Measurements from ENCODE around the gene FBXO4. TPM values are rescaled to one million over a fixed set of nuclear protein-coding genes. Genes with fewer than 3 reads are reported as not detected.
A peak's percentile ranks its signal among the peaks of the same experiment; 100 is the strongest.

Gene FBXO4, protein sequence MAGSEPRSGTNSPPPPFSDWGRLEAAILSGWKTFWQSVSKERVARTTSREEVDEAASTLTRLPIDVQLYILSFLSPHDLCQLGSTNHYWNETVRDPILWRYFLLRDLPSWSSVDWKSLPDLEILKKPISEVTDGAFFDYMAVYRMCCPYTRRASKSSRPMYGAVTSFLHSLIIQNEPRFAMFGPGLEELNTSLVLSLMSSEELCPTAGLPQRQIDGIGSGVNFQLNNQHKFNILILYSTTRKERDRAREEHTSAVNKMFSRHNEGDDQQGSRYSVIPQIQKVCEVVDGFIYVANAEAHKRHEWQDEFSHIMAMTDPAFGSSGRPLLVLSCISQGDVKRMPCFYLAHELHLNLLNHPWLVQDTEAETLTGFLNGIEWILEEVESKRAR
- polyA plus RNA-seq (2012; ENCODE audit: insufficient read length, low read depth), result 5.5 TPM

- TF ChIP-seq POLR2AphosphoS5 (IDR thresholded peaks at IDR 0.05; ENCODE audit: low read depth, low read length) (peak; percentile 83), SIN3A (IDR thresholded peaks at IDR 0.05; ENCODE audit: borderline replicate concordance, insufficient read depth, low read length) (no peak), TAF1 (IDR thresholded peaks at IDR 0.05; ENCODE audit: borderline replicate concordance, insufficient read depth, low read length) (0 out of 2 replicates have a peak, but pooled peaks have one; percentile 65), REST (IDR thresholded peaks at IDR 0.05; ENCODE audit: insufficient read depth in 1 of 2, low read depth in 2 of 2, low read length in 2 of 2) (0 out of 4 replicates have a peak, but pooled peaks of 1 of the 2 experiments have one; percentile 7), FOXP2 (optimal IDR thresholded peaks at IDR 0.05; ENCODE audit: borderline replicate concordance, extremely low read depth, extremely low read length, insufficient read depth) (peak; percentile 62)
Measured at GRCh38 chr5:41924872-41925554, at the start of gene FBXO4. Gene FBXO4 (plus strand): TSS chr5:41925281. CDS start chr5:41925310, 29 bp downstream.

DNA sequence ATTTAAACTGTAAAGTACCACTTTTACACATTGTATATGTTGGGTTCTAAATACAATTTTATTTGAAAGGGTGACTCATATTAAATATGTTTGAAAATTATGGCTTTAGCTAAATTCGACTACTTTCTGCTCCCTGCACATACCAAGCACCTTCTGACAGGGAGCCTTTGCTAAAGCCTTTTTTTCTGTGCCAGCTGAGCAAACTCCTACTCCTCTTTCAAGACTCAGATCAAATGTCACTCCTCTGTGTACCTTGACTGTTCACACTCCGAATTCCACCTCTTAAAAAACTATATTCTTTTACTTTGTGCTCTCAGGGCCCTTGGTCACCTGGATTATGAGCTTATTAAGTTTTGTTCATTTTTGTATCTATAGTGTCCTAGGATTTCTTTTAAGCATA, 48.4 kb upstream of the FBXO4 start:
- TF ChIP-seq FOXP2 (optimal IDR thresholded peaks at IDR 0.05; ENCODE audit: borderline replicate concordance, extremely low read depth, extremely low read length, insufficient read depth) (no peak), POLR2AphosphoS5 (IDR thresholded peaks at IDR 0.05; ENCODE audit: low read depth, low read length) (no peak), SIN3A (IDR thresholded peaks at IDR 0.05; ENCODE audit: borderline replicate concordance, insufficient read depth, low read length) (no peak), TAF1 (IDR thresholded peaks at IDR 0.05; ENCODE audit: borderline replicate concordance, insufficient read depth, low read length) (no peak), REST (IDR thresholded peaks at IDR 0.05; ENCODE audit: insufficient read depth in 1 of 2, low read depth in 2 of 2, low read length in 2 of 2) (no peak)

DNA sequence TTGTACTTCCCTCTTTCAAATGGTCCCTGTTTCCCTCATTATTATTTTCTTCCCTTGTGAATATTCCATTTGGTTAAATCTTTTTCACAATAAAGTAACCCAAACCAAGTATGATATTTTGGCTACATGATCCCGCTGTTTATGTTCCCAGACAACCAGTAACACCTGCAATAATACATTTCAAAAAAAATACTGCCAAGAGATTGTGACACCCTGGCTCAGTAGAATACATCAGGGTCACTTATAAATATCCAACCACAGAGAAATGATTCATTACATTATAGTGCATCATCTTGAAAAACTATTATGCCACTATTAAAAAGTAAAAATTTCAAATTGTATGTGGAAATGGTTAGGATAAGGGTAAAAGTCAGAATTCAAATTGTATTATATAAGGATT, 47.7 kb upstream of the FBXO4 start:
- TF ChIP-seq REST (IDR thresholded peaks at IDR 0.05; ENCODE audit: insufficient read depth in 1 of 2, low read depth in 2 of 2, low read length in 2 of 2), result no peak
- no peak for TF ChIP-seq POLR2AphosphoS5 (IDR thresholded peaks at IDR 0.05; ENCODE audit: low read depth, low read length)
- TF ChIP-seq SIN3A (IDR thresholded peaks at IDR 0.05; ENCODE audit: borderline replicate concordance, insufficient read depth, low read length), result no peak
- no peak for TF ChIP-seq TAF1 (IDR thresholded peaks at IDR 0.05; ENCODE audit: borderline replicate concordance, insufficient read depth, low read length)
- no peak for TF ChIP-seq FOXP2 (optimal IDR thresholded peaks at IDR 0.05; ENCODE audit: borderline replicate concordance, extremely low read depth, extremely low read length, insufficient read depth)

DNA sequence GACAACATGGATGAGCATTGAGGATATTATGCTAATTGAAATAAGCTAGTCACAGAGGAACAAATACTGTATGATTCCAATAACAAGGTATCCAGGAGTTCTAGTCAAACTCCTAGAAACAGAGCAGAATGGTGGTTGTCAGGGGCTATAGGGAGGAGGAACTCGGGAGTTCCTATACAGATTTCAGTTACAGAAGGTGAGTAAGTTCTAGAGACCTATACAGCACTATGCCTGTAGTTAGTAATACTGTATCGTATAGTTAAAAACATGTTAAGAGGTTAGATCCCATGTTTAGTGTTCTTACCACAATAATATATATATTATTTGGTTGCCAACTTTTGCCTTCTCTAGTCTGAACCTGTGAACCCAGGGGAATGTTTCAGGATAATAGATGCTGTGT, 46.9 kb upstream of the FBXO4 start:
- TF ChIP-seq SIN3A (IDR thresholded peaks at IDR 0.05; ENCODE audit: borderline replicate concordance, insufficient read depth, low read length), result no peak
- TF ChIP-seq TAF1 (IDR thresholded peaks at IDR 0.05; ENCODE audit: borderline replicate concordance, insufficient read depth, low read length), result no peak
- no peak for TF ChIP-seq REST (IDR thresholded peaks at IDR 0.05; ENCODE audit: insufficient read depth in 1 of 2, low read depth in 2 of 2, low read length in 2 of 2)
- no peak for TF ChIP-seq FOXP2 (optimal IDR thresholded peaks at IDR 0.05; ENCODE audit: borderline replicate concordance, extremely low read depth, extremely low read length, insufficient read depth)
- no peak for TF ChIP-seq POLR2AphosphoS5 (IDR thresholded peaks at IDR 0.05; ENCODE audit: low read depth, low read length)
